Measurements from ENCODE around the gene ZNF701.

DNA sequence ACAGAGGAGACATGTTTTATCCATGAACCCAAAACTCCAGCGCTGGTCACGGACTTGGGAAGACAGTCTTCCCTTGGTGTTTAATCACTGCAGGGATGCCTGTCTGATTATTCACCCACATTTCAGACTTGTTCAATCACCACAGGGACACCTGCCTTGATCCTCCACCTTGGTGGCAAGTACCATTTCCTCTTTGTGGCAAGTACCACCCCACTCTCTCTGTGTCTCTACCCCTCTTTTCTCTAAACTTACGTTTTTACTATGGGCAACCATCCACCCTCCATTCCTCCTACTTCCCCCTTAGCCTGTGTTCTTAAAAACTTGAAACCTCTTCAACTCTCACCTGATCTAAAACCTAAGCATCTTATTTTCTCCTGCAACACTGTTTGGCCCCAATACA lies 51.3 kb downstream of the ZNF701 start:
- TF ChIP-seq, protein P1, sequence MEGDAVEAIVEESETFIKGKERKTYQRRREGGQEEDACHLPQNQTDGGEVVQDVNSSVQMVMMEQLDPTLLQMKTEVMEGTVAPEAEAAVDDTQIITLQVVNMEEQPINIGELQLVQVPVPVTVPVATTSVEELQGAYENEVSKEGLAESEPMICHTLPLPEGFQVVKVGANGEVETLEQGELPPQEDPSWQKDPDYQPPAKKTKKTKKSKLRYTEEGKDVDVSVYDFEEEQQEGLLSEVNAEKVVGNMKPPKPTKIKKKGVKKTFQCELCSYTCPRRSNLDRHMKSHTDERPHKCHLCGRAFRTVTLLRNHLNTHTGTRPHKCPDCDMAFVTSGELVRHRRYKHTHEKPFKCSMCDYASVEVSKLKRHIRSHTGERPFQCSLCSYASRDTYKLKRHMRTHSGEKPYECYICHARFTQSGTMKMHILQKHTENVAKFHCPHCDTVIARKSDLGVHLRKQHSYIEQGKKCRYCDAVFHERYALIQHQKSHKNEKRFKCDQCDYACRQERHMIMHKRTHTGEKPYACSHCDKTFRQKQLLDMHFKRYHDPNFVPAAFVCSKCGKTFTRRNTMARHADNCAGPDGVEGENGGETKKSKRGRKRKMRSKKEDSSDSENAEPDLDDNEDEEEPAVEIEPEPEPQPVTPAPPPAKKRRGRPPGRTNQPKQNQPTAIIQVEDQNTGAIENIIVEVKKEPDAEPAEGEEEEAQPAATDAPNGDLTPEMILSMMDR (IDR thresholded peaks at IDR 0.05) = no peak
- TF ChIP-seq POLR2AphosphoS5 (IDR thresholded peaks at IDR 0.05) = no peak
- no peak for TF ChIP-seq POLR2A (IDR thresholded peaks at IDR 0.05; ENCODE audit: low read depth)

All from esophagus muscularis mucosa (tissue), 3 donors.